ENCODE measurements around the gene PPP2R1B. TPM values are rescaled to one million over a fixed set of nuclear protein-coding genes. Genes with fewer than 3 reads are reported as not detected.

PPP2R1B gene
- polyA plus RNA-seq, 1 donor from 2014 or later: 10.4 TPM

DNA sequence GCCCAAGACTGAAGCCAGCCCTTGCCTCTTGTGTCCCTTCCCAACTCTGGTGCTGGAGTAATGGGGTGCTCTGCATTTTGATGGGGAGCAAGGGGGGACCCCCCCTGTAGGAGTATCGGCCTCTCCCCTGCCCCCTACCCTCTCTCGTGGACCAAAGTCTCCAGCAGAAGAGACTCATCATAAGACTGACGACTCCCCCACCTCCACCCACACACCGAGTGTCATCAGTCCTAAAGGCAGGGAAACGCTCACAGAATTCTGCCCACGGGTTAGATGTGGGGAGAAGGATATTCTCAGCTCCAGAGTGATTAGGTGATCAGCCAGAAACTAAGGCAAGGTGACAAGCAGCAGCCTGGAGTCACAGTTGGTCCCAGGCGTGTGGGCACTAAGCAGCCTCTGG, 38.8 kb downstream of the PPP2R1B start:
- H3K79me2 ChIP-seq (replicated peaks; ENCODE audit: insufficient read depth, low read length): no peaks in the 10 kb centered on the region
- H3K4me3 ChIP-seq (ENCODE audit: low read length): no peak overlapping the region
- no peak overlapping the region for H2AFZ ChIP-seq (ENCODE audit: low read depth, low read length)
- H3K27ac ChIP-seq (ENCODE audit: low read length): no peak overlapping the region
- H3K27me3 ChIP-seq (ENCODE audit: insufficient read depth, low read depth, low read length): no peaks in the 10 kb centered on the region
- no peak overlapping the region for H3K9ac ChIP-seq (ENCODE audit: low read length)
- TF ChIP-seq POLR2AphosphoS5 (IDR thresholded peaks at IDR 0.05) (no peak), EZH2 (IDR thresholded peaks at IDR 0.05; ENCODE audit: borderline replicate concordance, insufficient read depth, low read length, poor library complexity, severe bottlenecking) (no peak), RAD21 (conservative IDR thresholded peaks at IDR 0.05) (no peak), MXI1 (conservative IDR thresholded peaks at IDR 0.05; ENCODE audit: poor library complexity, severe bottlenecking) (no peak), SMC3 (conservative IDR thresholded peaks at IDR 0.05; ENCODE audit: poor library complexity) (no peak), TAF1 (IDR thresholded peaks at IDR 0.05; ENCODE audit: low read depth) (no peak), EP300 (conservative IDR thresholded peaks at IDR 0.05; ENCODE audit: poor library complexity, severe bottlenecking) (no peak)
- TF ChIP-seq, protein P1, sequence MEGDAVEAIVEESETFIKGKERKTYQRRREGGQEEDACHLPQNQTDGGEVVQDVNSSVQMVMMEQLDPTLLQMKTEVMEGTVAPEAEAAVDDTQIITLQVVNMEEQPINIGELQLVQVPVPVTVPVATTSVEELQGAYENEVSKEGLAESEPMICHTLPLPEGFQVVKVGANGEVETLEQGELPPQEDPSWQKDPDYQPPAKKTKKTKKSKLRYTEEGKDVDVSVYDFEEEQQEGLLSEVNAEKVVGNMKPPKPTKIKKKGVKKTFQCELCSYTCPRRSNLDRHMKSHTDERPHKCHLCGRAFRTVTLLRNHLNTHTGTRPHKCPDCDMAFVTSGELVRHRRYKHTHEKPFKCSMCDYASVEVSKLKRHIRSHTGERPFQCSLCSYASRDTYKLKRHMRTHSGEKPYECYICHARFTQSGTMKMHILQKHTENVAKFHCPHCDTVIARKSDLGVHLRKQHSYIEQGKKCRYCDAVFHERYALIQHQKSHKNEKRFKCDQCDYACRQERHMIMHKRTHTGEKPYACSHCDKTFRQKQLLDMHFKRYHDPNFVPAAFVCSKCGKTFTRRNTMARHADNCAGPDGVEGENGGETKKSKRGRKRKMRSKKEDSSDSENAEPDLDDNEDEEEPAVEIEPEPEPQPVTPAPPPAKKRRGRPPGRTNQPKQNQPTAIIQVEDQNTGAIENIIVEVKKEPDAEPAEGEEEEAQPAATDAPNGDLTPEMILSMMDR (IDR thresholded peaks at IDR 0.05; ENCODE audit: poor library complexity, severe bottlenecking): no peak
- TF ChIP-seq, protein P2, sequence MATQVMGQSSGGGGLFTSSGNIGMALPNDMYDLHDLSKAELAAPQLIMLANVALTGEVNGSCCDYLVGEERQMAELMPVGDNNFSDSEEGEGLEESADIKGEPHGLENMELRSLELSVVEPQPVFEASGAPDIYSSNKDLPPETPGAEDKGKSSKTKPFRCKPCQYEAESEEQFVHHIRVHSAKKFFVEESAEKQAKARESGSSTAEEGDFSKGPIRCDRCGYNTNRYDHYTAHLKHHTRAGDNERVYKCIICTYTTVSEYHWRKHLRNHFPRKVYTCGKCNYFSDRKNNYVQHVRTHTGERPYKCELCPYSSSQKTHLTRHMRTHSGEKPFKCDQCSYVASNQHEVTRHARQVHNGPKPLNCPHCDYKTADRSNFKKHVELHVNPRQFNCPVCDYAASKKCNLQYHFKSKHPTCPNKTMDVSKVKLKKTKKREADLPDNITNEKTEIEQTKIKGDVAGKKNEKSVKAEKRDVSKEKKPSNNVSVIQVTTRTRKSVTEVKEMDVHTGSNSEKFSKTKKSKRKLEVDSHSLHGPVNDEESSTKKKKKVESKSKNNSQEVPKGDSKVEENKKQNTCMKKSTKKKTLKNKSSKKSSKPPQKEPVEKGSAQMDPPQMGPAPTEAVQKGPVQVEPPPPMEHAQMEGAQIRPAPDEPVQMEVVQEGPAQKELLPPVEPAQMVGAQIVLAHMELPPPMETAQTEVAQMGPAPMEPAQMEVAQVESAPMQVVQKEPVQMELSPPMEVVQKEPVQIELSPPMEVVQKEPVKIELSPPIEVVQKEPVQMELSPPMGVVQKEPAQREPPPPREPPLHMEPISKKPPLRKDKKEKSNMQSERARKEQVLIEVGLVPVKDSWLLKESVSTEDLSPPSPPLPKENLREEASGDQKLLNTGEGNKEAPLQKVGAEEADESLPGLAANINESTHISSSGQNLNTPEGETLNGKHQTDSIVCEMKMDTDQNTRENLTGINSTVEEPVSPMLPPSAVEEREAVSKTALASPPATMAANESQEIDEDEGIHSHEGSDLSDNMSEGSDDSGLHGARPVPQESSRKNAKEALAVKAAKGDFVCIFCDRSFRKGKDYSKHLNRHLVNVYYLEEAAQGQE (IDR thresholded peaks at IDR 0.05; ENCODE audit: borderline replicate concordance): no peak
- no peaks in the 10 kb centered on the region for H3K9me3 ChIP-seq (ENCODE audit: low read length)
- H3K9me2 ChIP-seq (ENCODE audit: insufficient read depth, low read length): no peaks in the 10 kb centered on the region
- H3F3A ChIP-seq (ENCODE audit: insufficient read depth, low read length, poor library complexity, severe bottlenecking): no peaks in the 10 kb centered on the region
- no peak overlapping the region for H3K4me2 ChIP-seq (ENCODE audit: low read length)
- H4K20me1 ChIP-seq (ENCODE audit: insufficient read depth): no peaks in the 10 kb centered on the region
- peaks cover 3% of the 10 kb centered on the region for H3K36me3 ChIP-seq (ENCODE audit: insufficient read depth, low read length)

DNA sequence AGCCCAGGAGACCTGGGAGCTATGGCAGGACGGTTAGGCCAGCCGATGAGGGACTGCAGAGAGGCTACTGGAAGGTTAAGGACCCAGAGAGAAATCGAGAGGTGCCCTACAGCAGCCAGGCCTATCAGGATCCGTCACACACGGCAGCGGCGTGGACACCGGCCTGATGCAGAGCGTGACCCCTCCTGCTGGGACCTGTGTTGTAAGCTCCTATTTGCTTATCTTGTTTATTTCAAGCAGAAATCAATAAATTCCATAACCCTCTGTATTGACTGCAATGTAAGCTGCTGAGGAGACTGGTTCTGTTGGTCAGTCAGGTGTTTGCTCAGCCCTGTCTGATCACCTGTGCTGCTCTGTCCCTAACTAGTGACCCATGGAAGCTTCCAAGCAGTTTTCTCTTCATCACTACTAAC, 39.9 kb downstream of the PPP2R1B start:
- H3F3A ChIP-seq (ENCODE audit: insufficient read depth, low read length, poor library complexity, severe bottlenecking): no peaks in the 10 kb centered on the region
- no peak overlapping the region for H2AFZ ChIP-seq (ENCODE audit: low read depth, low read length)
- TF ChIP-seq EP300 (conservative IDR thresholded peaks at IDR 0.05; ENCODE audit: poor library complexity, severe bottlenecking) (no peak), EZH2 (IDR thresholded peaks at IDR 0.05; ENCODE audit: borderline replicate concordance, insufficient read depth, low read length, poor library complexity, severe bottlenecking) (no peak), MXI1 (conservative IDR thresholded peaks at IDR 0.05; ENCODE audit: poor library complexity, severe bottlenecking) (no peak), RAD21 (conservative IDR thresholded peaks at IDR 0.05) (no peak), SMC3 (conservative IDR thresholded peaks at IDR 0.05; ENCODE audit: poor library complexity) (no peak), TAF1 (IDR thresholded peaks at IDR 0.05; ENCODE audit: low read depth) (no peak), POLR2AphosphoS5 (IDR thresholded peaks at IDR 0.05) (no peak)
- TF ChIP-seq, protein P2 (IDR thresholded peaks at IDR 0.05; ENCODE audit: borderline replicate concordance): no peak
- TF ChIP-seq, protein P1 (IDR thresholded peaks at IDR 0.05; ENCODE audit: poor library complexity, severe bottlenecking): no peak
- H3K79me2 ChIP-seq (replicated peaks; ENCODE audit: insufficient read depth, low read length): no peaks in the 10 kb centered on the region
- H4K20me1 ChIP-seq (ENCODE audit: insufficient read depth): no peaks in the 10 kb centered on the region
- no peak overlapping the region for H3K9ac ChIP-seq (ENCODE audit: low read length)
- no peaks in the 10 kb centered on the region for H3K9me2 ChIP-seq (ENCODE audit: insufficient read depth, low read length)
- H3K4me2 ChIP-seq (ENCODE audit: low read length): no peak overlapping the region
- no peaks in the 10 kb centered on the region for H3K9me3 ChIP-seq (ENCODE audit: low read length)
- H3K4me3 ChIP-seq (ENCODE audit: low read length): no peak overlapping the region
- no peaks in the 10 kb centered on the region for H3K27me3 ChIP-seq (ENCODE audit: insufficient read depth, low read depth, low read length)
- H3K36me3 ChIP-seq (ENCODE audit: insufficient read depth, low read length): peaks cover 7% of the 10 kb centered on the region
- no peak overlapping the region for H3K27ac ChIP-seq (ENCODE audit: low read length)

All from neural cell (in vitro differentiated cells).